ENCODE results near the gene RASGRP3. TPM values are rescaled to one million over a fixed set of nuclear protein-coding genes. Genes with fewer than 3 reads are reported as not detected.
A peak's percentile ranks its signal among the peaks of the same experiment; 100 is the strongest.

RASGRP3 gene
- total RNA-seq: 0.58 to 0.75 TPM (median 0.66 TPM) in 3 replicates

GRCh38 chr2:33476131-33476792 is at the start of gene RASGRP3:
TSS of gene RASGRP3 (plus strand) at chr2:33476649. CDS start at chr2:33515137, 38,488 bp downstream.
- H3K4me1 Mint-ChIP-seq: peaks cover 20% of the 10 kb centered on the region
- peak in 1 of 2 experiments; percentile 54 for DNase-seq (ENCODE audit: low spot score in 2 of 2, unreplicated experiment in 2 of 2)
- H3K36me3 Mint-ChIP-seq: no peaks in the 10 kb centered on the region
- peaks cover 3% of the 10 kb centered on the region for H3K9me3 Mint-ChIP-seq
- no peak for TF ChIP-seq CTCF (IDR thresholded peaks at IDR 0.05; ENCODE audit: unreplicated experiment)
- peak within 1 kb of the TSS; percentile 80 for H3K4me3 Mint-ChIP-seq
- H3K27ac Mint-ChIP-seq: peak within 1 kb of the TSS; percentile 96
- no peaks in the 10 kb centered on the region for H3K27me3 Mint-ChIP-seq (ENCODE audit: low read depth)

GRCh38 chr2:33426666-33427231 is 49.7 kb upstream of the RASGRP3 start:
- H3K27me3 Mint-ChIP-seq (ENCODE audit: low read depth): peaks cover 2% of the 10 kb centered on the region
- peak in 1 of 2 experiments; percentile 21 for DNase-seq (ENCODE audit: low spot score in 2 of 2, unreplicated experiment in 2 of 2)
- TF ChIP-seq CTCF (IDR thresholded peaks at IDR 0.05; ENCODE audit: unreplicated experiment): no peak
- no peaks in the 10 kb centered on the region for H3K36me3 Mint-ChIP-seq
- no peak overlapping the region for H3K27ac Mint-ChIP-seq
- no peak overlapping the region for H3K4me3 Mint-ChIP-seq
- peaks cover 4% of the 10 kb centered on the region for H3K4me1 Mint-ChIP-seq
- H3K9me3 Mint-ChIP-seq: peaks cover 6% of the 10 kb centered on the region

- H3K4me1 Mint-ChIP-seq: peaks cover 4% of the 10 kb centered on the region
- H3K4me3 Mint-ChIP-seq: no peak overlapping the region
- H3K27ac Mint-ChIP-seq: peak overlapping the region; percentile 6
- peaks cover 6% of the 10 kb centered on the region for H3K9me3 Mint-ChIP-seq
- TF ChIP-seq CTCF (IDR thresholded peaks at IDR 0.05; ENCODE audit: unreplicated experiment): no peak
- no peaks in the 10 kb centered on the region for H3K36me3 Mint-ChIP-seq
- peaks cover 2% of the 10 kb centered on the region for H3K27me3 Mint-ChIP-seq (ENCODE audit: low read depth)
- DNase-seq (ENCODE audit: low spot score in 2 of 2, unreplicated experiment in 2 of 2): no peak
Observed at GRCh38 chr2:33430077-33430476, 46.4 kb upstream of the RASGRP3 start.

- Mint-ChIP-seq H3K36me3 (no peaks in the 10 kb centered on the region), H3K27me3 (ENCODE audit: low read depth) (peaks cover 2% of the 10 kb centered on the region), H3K4me1 (peaks cover 4% of the 10 kb centered on the region), H3K4me3 (no peak overlapping the region), H3K9me3 (peaks cover 6% of the 10 kb centered on the region), H3K27ac (no peak overlapping the region)
- no peak for TF ChIP-seq CTCF (IDR thresholded peaks at IDR 0.05; ENCODE audit: unreplicated experiment)
- DNase-seq (ENCODE audit: low spot score in 2 of 2, unreplicated experiment in 2 of 2): no peak
Observed at GRCh38 chr2:33430856-33431255, 45.6 kb upstream of the RASGRP3 start.

GRCh38 chr2:33432871-33433270 is 43.6 kb upstream of the RASGRP3 start:
- no peaks in the 10 kb centered on the region for H3K36me3 Mint-ChIP-seq
- no peak overlapping the region for H3K27ac Mint-ChIP-seq
- no peak for TF ChIP-seq CTCF (IDR thresholded peaks at IDR 0.05; ENCODE audit: unreplicated experiment)
- H3K4me1 Mint-ChIP-seq: peaks cover 6% of the 10 kb centered on the region
- H3K4me3 Mint-ChIP-seq: no peak overlapping the region
- peaks cover 2% of the 10 kb centered on the region for H3K27me3 Mint-ChIP-seq (ENCODE audit: low read depth)
- peaks cover 6% of the 10 kb centered on the region for H3K9me3 Mint-ChIP-seq
- DNase-seq (ENCODE audit: low spot score in 2 of 2, unreplicated experiment in 2 of 2): no peak
